Measurements from ENCODE around the gene KRT72.

Gene KRT72

DNA sequence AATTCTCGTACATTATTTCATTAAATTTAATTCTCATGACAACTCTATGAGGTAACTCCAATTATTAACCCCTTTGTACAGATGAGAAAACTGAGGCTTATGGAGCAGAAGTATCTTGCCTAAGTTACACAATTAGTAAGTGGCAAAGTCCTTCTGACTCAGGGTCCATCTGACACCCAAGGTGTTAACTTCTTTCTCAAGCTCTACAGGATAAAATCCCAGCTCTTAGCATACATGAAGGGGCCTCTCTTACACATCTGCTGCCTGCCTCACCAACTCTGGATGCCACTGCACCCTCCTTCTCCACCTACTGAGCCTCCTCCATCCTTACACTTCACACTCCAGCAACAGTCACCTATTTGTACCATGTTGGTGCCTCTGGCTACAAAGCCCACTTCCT, 4.3 kb upstream of the KRT72 start:
- no peak for ATAC-seq (ENCODE audit: low read depth)
- H3K9me3 ChIP-seq (ENCODE audit: severe bottlenecking), result no peaks in the 10 kb centered on the region
- no peak overlapping the region for H3K27ac ChIP-seq (ENCODE audit: poor library complexity, severe bottlenecking)
- no peak for DNase-seq (ENCODE audit: low spot score)
- no peaks in the 10 kb centered on the region for H3K27me3 ChIP-seq (ENCODE audit: insufficient read depth, poor library complexity, severe bottlenecking)
- no peak overlapping the region for H3K4me3 ChIP-seq (ENCODE audit: severe bottlenecking)
- H3K36me3 ChIP-seq (ENCODE audit: low read depth), result no peaks in the 10 kb centered on the region
- H3K4me1 ChIP-seq (ENCODE audit: insufficient read depth, poor library complexity, severe bottlenecking), result no peaks in the 10 kb centered on the region
- TF ChIP-seq, protein P1, sequence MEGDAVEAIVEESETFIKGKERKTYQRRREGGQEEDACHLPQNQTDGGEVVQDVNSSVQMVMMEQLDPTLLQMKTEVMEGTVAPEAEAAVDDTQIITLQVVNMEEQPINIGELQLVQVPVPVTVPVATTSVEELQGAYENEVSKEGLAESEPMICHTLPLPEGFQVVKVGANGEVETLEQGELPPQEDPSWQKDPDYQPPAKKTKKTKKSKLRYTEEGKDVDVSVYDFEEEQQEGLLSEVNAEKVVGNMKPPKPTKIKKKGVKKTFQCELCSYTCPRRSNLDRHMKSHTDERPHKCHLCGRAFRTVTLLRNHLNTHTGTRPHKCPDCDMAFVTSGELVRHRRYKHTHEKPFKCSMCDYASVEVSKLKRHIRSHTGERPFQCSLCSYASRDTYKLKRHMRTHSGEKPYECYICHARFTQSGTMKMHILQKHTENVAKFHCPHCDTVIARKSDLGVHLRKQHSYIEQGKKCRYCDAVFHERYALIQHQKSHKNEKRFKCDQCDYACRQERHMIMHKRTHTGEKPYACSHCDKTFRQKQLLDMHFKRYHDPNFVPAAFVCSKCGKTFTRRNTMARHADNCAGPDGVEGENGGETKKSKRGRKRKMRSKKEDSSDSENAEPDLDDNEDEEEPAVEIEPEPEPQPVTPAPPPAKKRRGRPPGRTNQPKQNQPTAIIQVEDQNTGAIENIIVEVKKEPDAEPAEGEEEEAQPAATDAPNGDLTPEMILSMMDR (IDR thresholded peaks at IDR 0.05; ENCODE audit: poor library complexity, severe bottlenecking), result no peak

DNA sequence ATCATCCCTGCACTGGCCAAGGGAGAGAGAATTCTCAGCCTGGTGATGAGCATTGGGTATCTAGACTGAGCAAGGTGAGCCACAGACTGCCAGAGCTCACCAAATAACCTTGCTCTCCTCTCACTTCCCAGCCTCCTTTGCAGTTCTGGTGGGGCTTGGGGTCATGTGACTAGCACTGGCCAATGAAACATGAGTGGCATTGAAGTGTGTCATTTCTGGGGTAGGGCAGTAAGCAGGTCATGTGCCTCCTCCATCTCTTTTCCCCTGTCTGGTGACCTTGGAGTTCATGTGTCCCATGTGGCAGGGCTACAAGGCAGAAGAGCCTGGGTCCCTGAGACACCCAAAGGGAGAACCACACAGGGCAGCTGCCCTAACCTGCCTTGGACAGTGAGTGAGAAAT, 3.6 kb upstream of the KRT72 start:
- ATAC-seq (ENCODE audit: low read depth), result no peak
- no peak for DNase-seq (ENCODE audit: low spot score)
- TF ChIP-seq, protein P1 (IDR thresholded peaks at IDR 0.05; ENCODE audit: poor library complexity, severe bottlenecking), result no peak

DNA sequence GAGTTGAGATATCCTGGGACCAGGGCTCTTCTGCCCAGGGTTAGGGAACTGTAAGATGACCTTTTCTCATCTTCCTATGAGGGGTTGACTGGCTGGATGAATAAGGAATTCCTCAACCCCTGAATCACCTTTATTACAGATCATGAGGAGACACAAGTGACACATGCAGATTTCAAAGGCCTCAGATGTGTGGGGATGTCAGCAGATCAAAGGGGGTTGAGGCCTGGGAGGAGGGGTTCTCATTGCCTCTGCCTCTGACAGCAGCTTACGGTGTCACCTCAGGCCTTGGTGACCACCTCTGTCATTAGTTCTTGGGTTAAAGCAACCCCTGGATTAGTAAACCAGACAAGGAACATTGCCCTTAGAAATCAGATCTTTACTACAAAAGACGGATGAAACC, 2.1 kb upstream of the KRT72 start:
- Histone ChIP-seq H3K4me3 (ENCODE audit: severe bottlenecking) (no peak overlapping the region), H3K4me1 (ENCODE audit: insufficient read depth, poor library complexity, severe bottlenecking) (no peaks in the 10 kb centered on the region), H3K36me3 (ENCODE audit: low read depth) (no peaks in the 10 kb centered on the region), H3K27ac (ENCODE audit: poor library complexity, severe bottlenecking) (no peak overlapping the region), H3K9me3 (ENCODE audit: severe bottlenecking) (no peaks in the 10 kb centered on the region), H3K27me3 (ENCODE audit: insufficient read depth, poor library complexity, severe bottlenecking) (no peaks in the 10 kb centered on the region)
- no peak for DNase-seq (ENCODE audit: low spot score)
- TF ChIP-seq, protein P1 (IDR thresholded peaks at IDR 0.05; ENCODE audit: poor library complexity, severe bottlenecking), result no peak
- peak; percentile 41; the same call in 1 of the 3 replicates for ATAC-seq (ENCODE audit: low read depth)

More for the DNA sequence above, 3.6 kb upstream of the KRT72 start:
- Histone ChIP-seq H3K4me1 (ENCODE audit: insufficient read depth, poor library complexity, severe bottlenecking) (no peaks in the 10 kb centered on the region), H3K27me3 (ENCODE audit: insufficient read depth, poor library complexity, severe bottlenecking) (no peaks in the 10 kb centered on the region), H3K27ac (ENCODE audit: poor library complexity, severe bottlenecking) (no peak overlapping the region), H3K36me3 (ENCODE audit: low read depth) (no peaks in the 10 kb centered on the region), H3K9me3 (ENCODE audit: severe bottlenecking) (no peaks in the 10 kb centered on the region), H3K4me3 (ENCODE audit: severe bottlenecking) (no peak overlapping the region)

DNA sequence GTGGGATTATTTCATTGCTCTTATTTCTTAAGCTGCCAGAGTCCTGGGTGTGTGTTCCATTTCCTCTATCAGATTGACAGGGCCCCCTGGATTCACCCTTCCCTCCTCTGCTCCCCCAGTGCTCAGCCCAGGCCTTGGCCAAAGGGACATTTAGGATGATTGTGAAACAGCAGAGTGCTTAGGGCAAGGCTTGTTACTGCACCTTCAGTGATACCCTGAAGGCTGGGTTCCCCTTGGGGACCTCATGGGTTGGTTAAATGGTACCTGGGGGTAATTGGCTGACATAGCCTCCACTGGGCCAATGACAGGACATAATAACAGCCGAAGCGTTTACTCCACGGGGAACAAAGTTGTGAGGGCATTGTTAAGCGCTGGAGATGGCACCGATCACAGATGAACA, 1.3 kb upstream of the KRT72 start:
- Histone ChIP-seq H3K27ac (ENCODE audit: poor library complexity, severe bottlenecking) (no peak overlapping the region), H3K4me3 (ENCODE audit: severe bottlenecking) (no peak overlapping the region), H3K36me3 (ENCODE audit: low read depth) (no peaks in the 10 kb centered on the region), H3K9me3 (ENCODE audit: severe bottlenecking) (no peaks in the 10 kb centered on the region), H3K27me3 (ENCODE audit: insufficient read depth, poor library complexity, severe bottlenecking) (no peaks in the 10 kb centered on the region), H3K4me1 (ENCODE audit: insufficient read depth, poor library complexity, severe bottlenecking) (no peaks in the 10 kb centered on the region)
- ATAC-seq (ENCODE audit: low read depth), result no peak
- TF ChIP-seq, protein P1 (IDR thresholded peaks at IDR 0.05; ENCODE audit: poor library complexity, severe bottlenecking), result no peak
- no peak for DNase-seq (ENCODE audit: low spot score)

DNA sequence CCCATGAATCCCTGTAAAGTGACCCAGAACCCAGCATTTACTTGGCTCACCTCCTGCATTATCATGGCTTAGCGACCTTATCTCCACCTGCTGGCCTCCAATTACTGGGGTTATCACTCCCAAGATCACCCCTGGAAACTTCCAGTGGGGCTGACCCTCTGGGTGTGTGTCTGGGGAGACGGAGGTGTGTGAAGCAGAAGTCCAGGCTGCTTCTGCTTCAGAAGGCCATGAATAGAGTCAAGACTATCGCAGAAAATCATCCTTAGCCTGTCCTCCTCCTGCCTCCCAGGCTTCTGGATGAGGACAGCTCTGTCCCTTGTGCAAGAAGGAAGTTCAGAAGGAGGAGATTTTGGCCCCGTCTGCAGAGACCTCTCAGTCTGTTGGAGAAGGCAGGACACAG, 408 bp upstream of the KRT72 start:
- no peak overlapping the region for H3K4me3 ChIP-seq (ENCODE audit: severe bottlenecking)
- TF ChIP-seq, protein P1 (IDR thresholded peaks at IDR 0.05; ENCODE audit: poor library complexity, severe bottlenecking), result no peak
- DNase-seq (ENCODE audit: low spot score), result no peak

More for the DNA sequence above, 408 bp upstream of the KRT72 start:
- ATAC-seq (ENCODE audit: low read depth), result no peak
- Histone ChIP-seq H3K36me3 (ENCODE audit: low read depth) (no peaks in the 10 kb centered on the region), H3K27me3 (ENCODE audit: insufficient read depth, poor library complexity, severe bottlenecking) (no peaks in the 10 kb centered on the region), H3K4me1 (ENCODE audit: insufficient read depth, poor library complexity, severe bottlenecking) (no peaks in the 10 kb centered on the region), H3K27ac (ENCODE audit: poor library complexity, severe bottlenecking) (no peak overlapping the region), H3K9me3 (ENCODE audit: severe bottlenecking) (no peaks in the 10 kb centered on the region)
